ENCODE measurements around the gene FIP1L1.

FIP1L1 gene

GRCh38 chr4:53484911-53485657 lies 107.6 kb downstream of the FIP1L1 start:
- TF ChIP-seq EZH2 (IDR thresholded peaks at IDR 0.05; ENCODE audit: borderline replicate concordance, low read depth, low read length, severe bottlenecking) (no peak), CTCF (IDR thresholded peaks at IDR 0.05; ENCODE audit: borderline replicate concordance, extremely low read depth, low read length, poor library complexity, severe bottlenecking) (no peak)
- H2AFZ ChIP-seq (ENCODE audit: low read depth, low read length): no peak overlapping the region

GRCh38 chr4:53485658-53486040 lies 108.2 kb downstream of the FIP1L1 start:
- Histone ChIP-seq H2AFZ (ENCODE audit: low read depth, low read length) (no peak overlapping the region), H3K4me1 (ENCODE audit: insufficient read depth, low read length) (no peaks in the 10 kb centered on the region), H3K27ac (ENCODE audit: low read length) (no peak overlapping the region), H3K4me3 (ENCODE audit: low read depth in 1 of 2, low read length in 2 of 2) (no peak overlapping the region), H4K20me1 (ENCODE audit: insufficient read depth, low read length) (no peaks in the 10 kb centered on the region), H3K9ac (ENCODE audit: low read depth, low read length) (no peak overlapping the region), H3K79me2 (ENCODE audit: insufficient read depth, low read length) (no peaks in the 10 kb centered on the region), H3K9me3 (ENCODE audit: insufficient read depth, low read length, severe bottlenecking) (no peaks in the 10 kb centered on the region), H3K36me3 (ENCODE audit: insufficient read depth, low read length) (no peaks in the 10 kb centered on the region), H3K4me2 (ENCODE audit: insufficient read depth, low read length) (no peak overlapping the region), H3K27me3 (ENCODE audit: insufficient read depth, low read length, poor library complexity) (peaks cover 6% of the 10 kb centered on the region)
- no peak for DNase-seq
- no peak for TF ChIP-seq EZH2 (IDR thresholded peaks at IDR 0.05; ENCODE audit: borderline replicate concordance, low read depth, low read length, severe bottlenecking)
- TF ChIP-seq CTCF (IDR thresholded peaks at IDR 0.05; ENCODE audit: borderline replicate concordance, extremely low read depth, low read length, poor library complexity, severe bottlenecking): no peak
- no peak for ATAC-seq (ENCODE audit: insufficient read depth, low read depth)

More at GRCh38 chr4:53484911-53485657, 107.6 kb downstream of the FIP1L1 start:
- no peak overlapping the region for H3K4me3 ChIP-seq (ENCODE audit: low read depth in 1 of 2, low read length in 2 of 2)
- H3K4me2 ChIP-seq (ENCODE audit: insufficient read depth, low read length): no peak overlapping the region
- DNase-seq (no peak), ATAC-seq (ENCODE audit: insufficient read depth, low read depth) (no peak)
- peaks cover 6% of the 10 kb centered on the region for H3K27me3 ChIP-seq (ENCODE audit: insufficient read depth, low read length, poor library complexity)
- no peak overlapping the region for H3K27ac ChIP-seq (ENCODE audit: low read length)
- H3K9ac ChIP-seq (ENCODE audit: low read depth, low read length): no peak overlapping the region
- H3K9me3 ChIP-seq (ENCODE audit: insufficient read depth, low read length, severe bottlenecking): no peaks in the 10 kb centered on the region
- H3K4me1 ChIP-seq (ENCODE audit: insufficient read depth, low read length): no peaks in the 10 kb centered on the region
- no peaks in the 10 kb centered on the region for H3K36me3 ChIP-seq (ENCODE audit: insufficient read depth, low read length)
- H3K79me2 ChIP-seq (ENCODE audit: insufficient read depth, low read length): no peaks in the 10 kb centered on the region
- H4K20me1 ChIP-seq (ENCODE audit: insufficient read depth, low read length): no peaks in the 10 kb centered on the region

GRCh38 chr4:53487766-53488165 lies 110.3 kb downstream of the FIP1L1 start:
- Histone ChIP-seq H3K27me3 (ENCODE audit: insufficient read depth, low read length, poor library complexity) (peaks cover 3% of the 10 kb centered on the region), H3K79me2 (ENCODE audit: insufficient read depth, low read length) (no peaks in the 10 kb centered on the region)
- no peak for TF ChIP-seq EZH2 (IDR thresholded peaks at IDR 0.05; ENCODE audit: borderline replicate concordance, low read depth, low read length, severe bottlenecking)
- no peak for TF ChIP-seq CTCF (IDR thresholded peaks at IDR 0.05; ENCODE audit: borderline replicate concordance, extremely low read depth, low read length, poor library complexity, severe bottlenecking)

More at GRCh38 chr4:53487766-53488165, 110.3 kb downstream of the FIP1L1 start:
- no peak overlapping the region for H3K9ac ChIP-seq (ENCODE audit: low read depth, low read length)
- no peaks in the 10 kb centered on the region for H4K20me1 ChIP-seq (ENCODE audit: insufficient read depth, low read length)
- no peak overlapping the region for H3K4me3 ChIP-seq (ENCODE audit: low read depth in 1 of 2, low read length in 2 of 2)
- H3K9me3 ChIP-seq (ENCODE audit: insufficient read depth, low read length, severe bottlenecking): no peaks in the 10 kb centered on the region
- H3K36me3 ChIP-seq (ENCODE audit: insufficient read depth, low read length): no peaks in the 10 kb centered on the region
- no peaks in the 10 kb centered on the region for H3K4me1 ChIP-seq (ENCODE audit: insufficient read depth, low read length)
- no peak overlapping the region for H2AFZ ChIP-seq (ENCODE audit: low read depth, low read length)
- ATAC-seq (ENCODE audit: insufficient read depth, low read depth): no peak
- no peak overlapping the region for H3K27ac ChIP-seq (ENCODE audit: low read length)
- DNase-seq: no peak
- H3K4me2 ChIP-seq (ENCODE audit: insufficient read depth, low read length): no peak overlapping the region

Data from DND-41 (cell line).